ENCODE data around the gene NSUN7.

The NSUN7 gene

GRCh38 chr4:40850496-40850895, 100.7 kb downstream of the NSUN7 start:
- no peak for DNase-seq

- DNase-seq, result no peak
Observed at GRCh38 chr4:40856277-40856839, 106.6 kb downstream of the NSUN7 start.

GRCh38 chr4:40856840-40857362, 107.1 kb downstream of the NSUN7 start:
- no peak for DNase-seq

GRCh38 chr4:40857956-40858355, 108.2 kb downstream of the NSUN7 start:
- no peak for DNase-seq

GRCh38 chr4:40858962-40859361, 109.2 kb downstream of the NSUN7 start:
- no peak for DNase-seq

Data from NCI-H446 treated with DMSO at 0.1 percent for 48 hours (cell line).